AG04449 (cell line): ENCODE data around the gene ZNF436.

ENCODE experiments used
- CTCF ChIA-PET: fragments of 350-600 bp; formaldehyde crosslinking; extraction: SDS; loops from one replicate; lab custom pipeline; 2021; ENCODE audit warnings: antibody characterized with exemption; lab: Yijun Ruan, JAX
- POLR2A ChIA-PET: fragments of 400-600, 350-600 bp; formaldehyde crosslinking; extraction: SDS; loops from one replicate; lab custom pipeline; 2020; ENCODE audit warnings: antibody characterized with exemption, inconsistent platforms; lab: Yijun Ruan, JAX
- DNase-seq: peaks from one replicate; pipeline ENCODE4 v3.0.0-alpha.2; 2010; ENCODE audit warnings: low read depth, low spot score
- H3K4me3 ChIP-seq: 2 replicates; pipeline ENCODE4 v1.5.1; 2011; ENCODE audit warnings: low read depth, mild to moderate bottlenecking, control low read depth, low read length
- CTCF ChIP-seq: IDR thresholded peaks from one replicate; pipeline ENCODE4 v1.5.1; 2011; ENCODE audit warnings: mild to moderate bottlenecking, moderate library complexity, low read length, control low read depth, inconsistent platforms; ENCODE audit not compliant: insufficient read depth; ENCODE audit errors: missing control alignments

The ZNF436 gene

GRCh38 chr1:23407016-23407630 is 37.5 kb upstream of the ZNF436 start:
- CTCF ChIA-PET, result interaction anchor here (1.3 kb wide), 1 partner anchor 15 kb away, joined by 3 read pairs; no protein-coding TSS in a partner anchor
- DNase-seq, result no peak
- no peak overlapping the region for H3K4me3 ChIP-seq
- TF ChIP-seq CTCF, result no peak
- POLR2A ChIA-PET, result no interaction called here

- no peak for DNase-seq
- no peak for TF ChIP-seq CTCF
- POLR2A ChIA-PET, result no interaction called here
- CTCF ChIA-PET, result interaction anchor here (0.9 to 2.2 kb wide), 6 partner anchors 16 to 223 kb away, joined by 3 to 5 read pairs (median 3); no protein-coding TSS in a partner anchor
- no peak overlapping the region for H3K4me3 ChIP-seq
Measured at GRCh38 chr1:23405946-23406345, 36.3 kb upstream of the ZNF436 start.

- DNase-seq, result peak; percentile 76
- H3K4me3 ChIP-seq, result no peak overlapping the region; the same call in 1 of the 2 replicates
- CTCF ChIA-PET, result interaction anchor here (0.6 to 3.6 kb wide), 47 partner anchors 8 to 231 kb away, joined by 3 to 43 read pairs (median 5); partner anchors contain the start of genes HNRNPR, TCEA3 and ZNF436
- POLR2A ChIA-PET, result interaction anchor here (0.7 to 2.5 kb wide), 5 partner anchors 10 to 61 kb away, joined by 4 to 17 read pairs (median 6); partner anchors contain the start of genes HNRNPR and ZNF436
- TF ChIP-seq CTCF, result peak; percentile 92
Measured at GRCh38 chr1:23403735-23404486, 34.3 kb upstream of the ZNF436 start.

GRCh38 chr1:23403355-23403734 is 33.7 kb upstream of the ZNF436 start:
- ChIA-PET POLR2A (interaction anchor here (1.1 to 2.5 kb wide), 4 partner anchors 9 to 61 kb away, joined by 4 to 17 read pairs (median 9); partner anchors contain the start of gene HNRNPR), CTCF (interaction anchor here (0.7 to 3.6 kb wide), 41 partner anchors 9 to 231 kb away, joined by 3 to 43 read pairs (median 5); partner anchors contain the start of genes TCEA3 and ZNF436)
- no peak for DNase-seq
- no peak overlapping the region for H3K4me3 ChIP-seq
- TF ChIP-seq CTCF, result no peak

- H3K4me3 ChIP-seq, result no peak overlapping the region
- DNase-seq, result no peak
- TF ChIP-seq CTCF, result no peak
- ChIA-PET CTCF (interaction anchor here (0.7 to 3.6 kb wide), 21 partner anchors 9 to 232 kb away, joined by 3 to 43 read pairs (median 4); partner anchors contain the start of gene TCEA3), POLR2A (interaction anchor here (1.1 to 2.5 kb wide), 4 partner anchors 9 to 60 kb away, joined by 4 to 17 read pairs (median 9); partner anchors contain the start of gene HNRNPR)
Measured at GRCh38 chr1:23403038-23403336, 33.4 kb upstream of the ZNF436 start.
